Neural cell (in vitro differentiated cells): ENCODE measurements around the gene GRID1. TPM values are rescaled to one million over a fixed set of nuclear protein-coding genes. Genes with fewer than 3 reads are reported as not detected.

Experiments
- H2AFZ ChIP-seq: fragments of 200-600, 300-800 bp; sonication (generic), shearing (Covaris generic); 2 replicates; pipeline ENCODE4 v1.6.0; 2014; ENCODE audit warnings: low read depth, mild to moderate bottlenecking, antibody characterized with exemption, low read length, moderate library complexity
- H3F3A ChIP-seq: fragments of 200-600 bp; shearing (Covaris generic); 2 replicates; pipeline ENCODE4 v1.6.1; 2016; ENCODE audit warnings: mild to moderate bottlenecking, moderate library complexity, mixed read lengths, antibody characterized with exemption, low read length; ENCODE audit not compliant: insufficient read depth, poor library complexity, severe bottlenecking
- H3K27ac ChIP-seq: fragments of 200-600, 300-800 bp; sonication (generic), shearing (Covaris generic); 2 replicates; pipeline ENCODE4 v1.5.1; 2014; ENCODE audit warnings: mild to moderate bottlenecking, low read length, moderate library complexity
- H3K27me3 ChIP-seq: fragments of 300-800, 200-600 bp; sonication (generic), shearing (Covaris generic); 2 replicates; pipeline ENCODE4 v1.6.0; 2014; ENCODE audit warnings: mild to moderate bottlenecking, low read depth, low read length, moderate library complexity; ENCODE audit not compliant: insufficient read depth
- H3K36me3 ChIP-seq: fragments of 300-800, 200-600 bp; sonication (generic), shearing (Covaris generic); 2 replicates; pipeline ENCODE4 v1.5.1; 2014; ENCODE audit warnings: mild to moderate bottlenecking, antibody characterized with exemption, low read length, moderate library complexity; ENCODE audit not compliant: insufficient read depth
- H3K4me2 ChIP-seq: fragments of 300-800, 200-600 bp; sonication (generic), shearing (Covaris generic); 2 replicates; pipeline ENCODE4 v1.6.0; 2014; ENCODE audit warnings: mild to moderate bottlenecking, low read length
- H3K4me3 ChIP-seq: fragments of 300-800, 200-600 bp; sonication (generic), shearing (Covaris generic); 2 replicates; pipeline ENCODE4 v1.5.1; 2014; ENCODE audit warnings: mild to moderate bottlenecking, low read length, moderate library complexity
- H3K79me2 ChIP-seq: fragments of 200-600 bp; shearing (Covaris generic); replicated peaks from 2 replicates; pipeline ENCODE4 v1.6.0; 2014; ENCODE audit warnings: mild to moderate bottlenecking, low read length, moderate library complexity; ENCODE audit not compliant: insufficient read depth
- H3K9ac ChIP-seq: fragments of 300-800, 200-600 bp; sonication (generic), shearing (Covaris generic); 2 replicates; pipeline ENCODE4 v1.6.1; 2016; ENCODE audit warnings: mild to moderate bottlenecking, low read length, mixed read lengths
- H3K9me2 ChIP-seq: fragments of 200-600 bp; shearing (Covaris generic); 2 replicates; pipeline ENCODE4 v1.6.1; 2016; ENCODE audit warnings: mild to moderate bottlenecking, low read length, mixed read lengths; ENCODE audit not compliant: insufficient read depth
- H3K9me3 ChIP-seq: fragments of 200-600, 300-800 bp; sonication (generic), shearing (Covaris generic); 2 replicates; pipeline ENCODE4 v1.6.1; 2016; ENCODE audit warnings: mild to moderate bottlenecking, mixed run types, low read length, moderate library complexity, mixed read lengths
- H4K20me1 ChIP-seq: fragments of 200-600 bp; shearing (Covaris generic); 2 replicates; pipeline ENCODE4 v1.6.1; 2016; ENCODE audit warnings: mild to moderate bottlenecking, mixed run types; ENCODE audit not compliant: insufficient read depth
- CTCF ChIP-seq: fragments of 450-650 bp; IDR thresholded peaks from 2 replicates; pipeline ENCODE4 v1.5.1; 2014; ENCODE audit warnings: antibody characterized with exemption, mild to moderate bottlenecking, moderate library complexity; ENCODE audit not compliant: poor library complexity, severe bottlenecking
- EP300 ChIP-seq: fragments of 450-650 bp; conservative IDR thresholded peaks from 2 replicates; pipeline ENCODE4 v1.6.1; 2014; ENCODE audit warnings: antibody characterized with exemption, mild to moderate bottlenecking, moderate library complexity; ENCODE audit not compliant: poor library complexity, severe bottlenecking
- EZH2 ChIP-seq: fragments of 200-600, 300-800 bp; shearing (Covaris generic), sonication (generic); IDR thresholded peaks from 2 replicates; pipeline ENCODE4 v1.6.1; 2014; ENCODE audit warnings: antibody characterized with exemption, low read length, borderline replicate concordance, mild to moderate bottlenecking; ENCODE audit not compliant: insufficient read depth, poor library complexity, severe bottlenecking
- MXI1 ChIP-seq: fragments of 450-650 bp; conservative IDR thresholded peaks from 2 replicates; pipeline ENCODE4 v1.6.1; 2014; ENCODE audit warnings: antibody characterized with exemption, mild to moderate bottlenecking; ENCODE audit not compliant: poor library complexity, severe bottlenecking
- POLR2AphosphoS5 ChIP-seq: IDR thresholded peaks from 2 replicates; pipeline ENCODE4 v1.6.1; 2012
- RAD21 ChIP-seq: fragments of 450-650 bp; conservative IDR thresholded peaks from 2 replicates; pipeline ENCODE4 v1.6.1; 2014; ENCODE audit warnings: antibody characterized with exemption, mild to moderate bottlenecking, moderate library complexity
- REST ChIP-seq: IDR thresholded peaks from 2 replicates; pipeline ENCODE4 v1.6.1; 2012; ENCODE audit warnings: borderline replicate concordance
- SMC3 ChIP-seq: fragments of 450-650 bp; conservative IDR thresholded peaks from 2 replicates; pipeline ENCODE4 v1.6.1; 2014; ENCODE audit warnings: antibody characterized with exemption, mild to moderate bottlenecking, moderate library complexity; ENCODE audit not compliant: poor library complexity
- TAF1 ChIP-seq: IDR thresholded peaks from 2 replicates; pipeline ENCODE4 v1.6.1; 2012; ENCODE audit warnings: low read depth
- polyA plus RNA-seq: library from polyadenylated mRNA; depleted of rRNA; stranded (reverse); fragments of >200 nt; gene quantifications from 2 replicates; pipeline ENCODE4 v1.2.3, GENCODE V29; 2014

Gene GRID1
- polyA plus RNA-seq, 1 donor from 2014 or later, result 7.3 TPM

- no peak overlapping the region for H2AFZ ChIP-seq
- H4K20me1 ChIP-seq, result no peaks in the 10 kb centered on the region
- H3K79me2 ChIP-seq, result no peaks in the 10 kb centered on the region
- TF ChIP-seq POLR2AphosphoS5 (no peak), EP300 (no peak), MXI1 (no peak)
- no peak overlapping the region for H3K27ac ChIP-seq
- H3K36me3 ChIP-seq, result no peaks in the 10 kb centered on the region
- H3K9ac ChIP-seq, result no peak overlapping the region
- H3K4me3 ChIP-seq, result no peak overlapping the region
- no peaks in the 10 kb centered on the region for H3K27me3 ChIP-seq
- H3F3A ChIP-seq, result no peaks in the 10 kb centered on the region
- H3K4me2 ChIP-seq, result no peak overlapping the region
- no peaks in the 10 kb centered on the region for H3K9me3 ChIP-seq
- H3K9me2 ChIP-seq, result no peaks in the 10 kb centered on the region
Measured at GRCh38 chr10:86290933-86291615, 75.5 kb downstream of the GRID1 start.

GRCh38 chr10:86289577-86289868, 77.1 kb downstream of the GRID1 start:
- Histone ChIP-seq H3K4me2 (no peak overlapping the region), H3K4me3 (no peak overlapping the region), H3K9me2 (no peaks in the 10 kb centered on the region), H3K79me2 (no peaks in the 10 kb centered on the region), H4K20me1 (no peaks in the 10 kb centered on the region), H3K36me3 (no peaks in the 10 kb centered on the region), H3K9ac (no peak overlapping the region), H3F3A (no peaks in the 10 kb centered on the region), H3K27me3 (no peaks in the 10 kb centered on the region), H3K9me3 (no peaks in the 10 kb centered on the region), H2AFZ (no peak overlapping the region), H3K27ac (no peak overlapping the region)
- no peak for TF ChIP-seq MXI1
- no peak for TF ChIP-seq POLR2AphosphoS5
- no peak for TF ChIP-seq EZH2
- TF ChIP-seq EP300, result no peak
- TF ChIP-seq TAF1, result no peak
- no peak for TF ChIP-seq RAD21
- no peak for TF ChIP-seq REST
- TF ChIP-seq SMC3, result no peak
- no peak for TF ChIP-seq CTCF
